Naive thymus-derived CD4-positive, alpha-beta T cell (primary cell): ENCODE results near the gene CALHM6. TPM values are rescaled to one million over a fixed set of nuclear protein-coding genes. Genes with fewer than 3 reads are reported as not detected.
"Not testable (repeated sequence)": the region's sequence is repeated elsewhere in the genome, so short reads cannot be mapped to it uniquely, and the experiment has no call there.

ENCODE experiments used
- ATAC-seq: fragments of 150-1000 bp; cut with Tn5 transposase; 2 replicates; pipeline ENCODE4 v1.10.0; 2021; ENCODE audit warnings: mild to moderate bottlenecking, moderate library complexity
- CTCF ChIA-PET: fragments of 350-600 bp; sonication (Branson Sonifier 250); formaldehyde crosslinking; loops from one replicate; lab custom pipeline; 2021; ENCODE audit warnings: antibody characterized with exemption; lab: Charles Lee
- POLR2A ChIA-PET: fragments of 350-600 bp; sonication (Branson Sonifier 250); formaldehyde crosslinking; loops from one replicate; lab custom pipeline; 2021; ENCODE audit warnings: antibody characterized with exemption, inconsistent platforms; lab: Charles Lee
- DNase-seq, 9 donors: peaks; one replicate each; pipeline versions ENCODE4 v3.0.0 to v3.0.0-alpha.2; 2020 to 2022; ENCODE audit warnings: mixed read lengths in 1 of 9
- H3K27ac ChIP-seq: one replicate; pipeline ENCODE4 v1.7.0; 2013; ENCODE audit warnings: mild to moderate bottlenecking, low read depth, low read length, moderate library complexity
- H3K27me3 ChIP-seq, 2 donors: one replicate each; pipeline ENCODE4 v1.7.0; 2013; ENCODE audit warnings: low read length in 2 of 2, mild to moderate bottlenecking in 2 of 2, moderate library complexity in 2 of 2; ENCODE audit not compliant: control insufficient read depth in 2 of 2, insufficient read depth in 2 of 2
- H3K36me3 ChIP-seq, 3 experiments: 1 replicate in 2 of 3; 2 replicates in 1 of 3; pipeline ENCODE4 v1.7.0; 2013; ENCODE audit warnings: low read length in 3 of 3, mild to moderate bottlenecking in 3 of 3, moderate library complexity in 1 of 3; ENCODE audit not compliant: insufficient read depth in 3 of 3, control insufficient read depth in 2 of 3
- H3K4me1 ChIP-seq, 2 donors: one replicate each; pipeline ENCODE4 v1.7.0; 2013; ENCODE audit warnings: low read length in 2 of 2, mild to moderate bottlenecking in 2 of 2, moderate library complexity in 1 of 2; ENCODE audit not compliant: control insufficient read depth in 2 of 2, insufficient read depth in 2 of 2
- H3K4me3 ChIP-seq: 2 replicates; pipeline ENCODE4 v1.7.0; 2013; ENCODE audit warnings: mild to moderate bottlenecking, low read length
- H3K9me3 ChIP-seq, 3 experiments: 1 replicate in 2 of 3; 2 replicates in 1 of 3; pipeline ENCODE4 v1.7.0; 2013; ENCODE audit warnings: low read length in 3 of 3; ENCODE audit not compliant: control insufficient read depth in 2 of 3
- H3K27ac Mint-ChIP-seq, 9 donors: one replicate each; pipeline ENCODE4 v1.8.0; 2020 to 2022; ENCODE audit warnings: mixed read lengths in 9 of 9, mild to moderate bottlenecking in 8 of 9, moderate library complexity in 5 of 9, inconsistent platforms in 2 of 9
- H3K27me3 Mint-ChIP-seq, 5 donors: one replicate each; pipeline ENCODE4 v1.8.0; 2021 to 2022; ENCODE audit warnings: mixed read lengths in 5 of 5, mild to moderate bottlenecking in 1 of 5
- H3K36me3 Mint-ChIP-seq, 5 donors: one replicate each; pipeline ENCODE4 v1.8.0; 2020 to 2022; ENCODE audit warnings: mixed read lengths in 5 of 5, mild to moderate bottlenecking in 3 of 5, inconsistent platforms in 1 of 5
- H3K4me1 Mint-ChIP-seq, 7 donors: one replicate each; pipeline ENCODE4 v1.8.0; 2020 to 2022; ENCODE audit warnings: mixed read lengths in 7 of 7, mild to moderate bottlenecking in 3 of 7, inconsistent platforms in 1 of 7
- H3K4me3 Mint-ChIP-seq, 10 donors: one replicate each; pipeline ENCODE4 v1.8.0; 2020 to 2022; ENCODE audit warnings: mild to moderate bottlenecking in 10 of 10, mixed read lengths in 10 of 10, moderate library complexity in 6 of 10, inconsistent platforms in 2 of 10
- H3K9me3 Mint-ChIP-seq, 11 donors: one replicate each; pipeline ENCODE4 v1.8.0; 2020 to 2022; ENCODE audit warnings: mixed read lengths in 11 of 11, mild to moderate bottlenecking in 4 of 11, inconsistent platforms in 1 of 11, moderate library complexity in 1 of 11
- intact Hi-C, 2 donors: fragments of 100-400 bp; cut with micrococcal nuclease; formaldehyde crosslinking; loops; one replicate each; pipeline ENCODE4 v1.15.1; 2023
- polyA plus RNA-seq, 2 donors: library from polyadenylated mRNA; unstranded; fragments of 300-500 nt; fragmentation: Illumina TruSeq; gene quantifications; one replicate each; pipeline ENCODE4 v1.2.3, GENCODE V29; 2021
- total RNA-seq, 6 experiments: library from RNA in 5 of 6; stranded (reverse) in 5 of 6; gene quantifications; 1 replicate in 5 of 6; 2 replicates in 1 of 6; pipeline ENCODE4 v1.2.3 and lab custom pipeline; 2021 to 2026

Gene CALHM6
- total and polyA plus RNA-seq, 7 experiments from 2014 or later, result 3.0 to 79.3 (median 16.3) TPM

GRCh38 chr6:116495161-116495560 is 34.0 kb downstream of the CALHM6 start:
- H3K9me3 Mint-ChIP-seq, H3K9me3 ChIP-seq, ATAC-seq, H3K27me3 ChIP-seq, intact Hi-C loops, H3K4me3 Mint-ChIP-seq, H3K4me1 ChIP-seq, POLR2A ChIA-PET, CTCF ChIA-PET, H3K27ac Mint-ChIP-seq, H3K36me3 Mint-ChIP-seq, H3K27ac ChIP-seq, H3K36me3 ChIP-seq, DNase-seq, H3K4me3 ChIP-seq, H3K4me1 Mint-ChIP-seq: not testable (repeated sequence)
- peaks cover 5 to 43% (median 12%) of the 10 kb centered on the region in 5 donors for H3K27me3 Mint-ChIP-seq

GRCh38 chr6:116497113-116497676 is 36.0 kb downstream of the CALHM6 start:
- Mint-ChIP-seq H3K9me3 (peaks cover 0 to 9% (median 3%) of the 10 kb centered on the region in 11 donors), H3K4me3 (no peak overlapping the region), H3K27ac (no peak overlapping the region), H3K4me1 (peaks cover 0 to 6% (median 3%) of the 10 kb centered on the region in 7 donors), H3K27me3 (peaks cover 4 to 31% (median 17%) of the 10 kb centered on the region in 5 donors), H3K36me3 (peaks cover 0 to 6% (median 0%) of the 10 kb centered on the region in 5 donors)
- no peak overlapping the region for H3K4me3 ChIP-seq
- ATAC-seq (no peak), DNase-seq (no peak)
- H3K36me3 ChIP-seq, result no peaks in the 10 kb centered on the region
- H3K4me1 ChIP-seq, result no peaks in the 10 kb centered on the region
- H3K27ac ChIP-seq, result no peak overlapping the region
- no peaks in the 10 kb centered on the region for H3K27me3 ChIP-seq
- intact Hi-C loops, result no loop called here
- H3K9me3 ChIP-seq, result no peaks in the 10 kb centered on the region
- ChIA-PET CTCF (interaction anchor here (1.0 kb wide), 1 partner anchor 38 kb away, joined by 3 read pairs; no protein-coding TSS in a partner anchor), POLR2A (interaction anchor here (0.6 kb wide), 1 partner anchor 120 kb away, joined by 3 read pairs; no protein-coding TSS in a partner anchor)

- peaks cover 0 to 6% (median 3%) of the 10 kb centered on the region in 7 donors for H3K4me1 Mint-ChIP-seq
These were observed 39.8 kb downstream of the CALHM6 start for GRCh38 chr6:116500969-116501433.

GRCh38 chr6:116507324-116507723 is 46.1 kb downstream of the CALHM6 start:
- Histone ChIP-seq H3K4me3 (no peak overlapping the region), H3K9me3 (no peaks in the 10 kb centered on the region), H3K27ac (no peak overlapping the region), H3K27me3 (no peaks in the 10 kb centered on the region), H3K4me1 (no peaks in the 10 kb centered on the region), H3K36me3 (no peaks in the 10 kb centered on the region)
- POLR2A ChIA-PET, result no interaction called here
- CTCF ChIA-PET, result no interaction called here
- Mint-ChIP-seq H3K4me1 (no peaks in the 10 kb centered on the region), H3K9me3 (peaks cover 2 to 45% (median 14%) of the 10 kb centered on the region in 11 donors), H3K4me3 (no peak overlapping the region), H3K27ac (no peak overlapping the region), H3K27me3 (peaks cover 19 to 56% (median 38%) of the 10 kb centered on the region in 5 donors), H3K36me3 (peaks cover 0 to 12% (median 0%) of the 10 kb centered on the region in 5 donors)
- intact Hi-C loops, result no loop called here
- DNase-seq (no peak), ATAC-seq (no peak)

More at GRCh38 chr6:116500969-116501433, 39.8 kb downstream of the CALHM6 start:
- H3K9me3 Mint-ChIP-seq, result peaks cover 0 to 33% (median 9%) of the 10 kb centered on the region in 11 donors
- DNase-seq (peak in 6 of 9 donors; percentile 13 to 56 (median 44)), ATAC-seq (no peak)
- intact Hi-C loops, result no loop called here
- ChIA-PET POLR2A (interaction anchor here (0.6 kb wide), 1 partner anchor 26 kb away, joined by 3 read pairs; no protein-coding TSS in a partner anchor), CTCF (interaction anchor here (1.0 kb wide), 1 partner anchor 213 kb away, joined by 3 read pairs; no protein-coding TSS in a partner anchor)
- Histone ChIP-seq H3K9me3 (no peaks in the 10 kb centered on the region), H3K36me3 (no peaks in the 10 kb centered on the region), H3K27me3 (no peaks in the 10 kb centered on the region), H3K27ac (no peak overlapping the region), H3K4me3 (no peak overlapping the region), H3K4me1 (no peaks in the 10 kb centered on the region)
- peaks cover 0 to 16% (median 0%) of the 10 kb centered on the region in 5 donors for H3K36me3 Mint-ChIP-seq
- no peak overlapping the region for H3K27ac Mint-ChIP-seq
- peaks cover 30 to 51% (median 40%) of the 10 kb centered on the region in 5 donors for H3K27me3 Mint-ChIP-seq
- H3K4me3 Mint-ChIP-seq, result peak overlapping the region in 5 of 10 donors; percentile 12 to 52 (median 33)

- DNase-seq, result no peak
- intact Hi-C loops, result no loop called here
- Histone ChIP-seq H3K4me3 (no peak overlapping the region), H3K36me3 (no peaks in the 10 kb centered on the region), H3K9me3 (no peaks in the 10 kb centered on the region), H3K27me3 (no peaks in the 10 kb centered on the region), H3K27ac (no peak overlapping the region), H3K4me1 (no peaks in the 10 kb centered on the region)
- POLR2A ChIA-PET, result no interaction called here
- Mint-ChIP-seq H3K9me3 (peaks cover 2 to 35% (median 12%) of the 10 kb centered on the region in 11 donors), H3K4me1 (no peaks in the 10 kb centered on the region), H3K36me3 (peaks cover 0 to 4% (median 0%) of the 10 kb centered on the region in 5 donors), H3K27ac (no peak overlapping the region), H3K4me3 (no peak overlapping the region), H3K27me3 (peaks cover 11 to 54% (median 28%) of the 10 kb centered on the region in 5 donors)
- no peak for ATAC-seq
- CTCF ChIA-PET, result no interaction called here
These were observed 47.4 kb downstream of the CALHM6 start for GRCh38 chr6:116508527-116508926.

GRCh38 chr6:116511424-116512110 is 50.4 kb downstream of the CALHM6 start, which contains the start of gene CALHM5:
Gene CALHM5 (plus strand): TSS chr6:116511639. CDS start chr6:116511697, 58 bp downstream.
- no peak within 1 kb of the TSS for H3K27ac Mint-ChIP-seq
- DNase-seq, result no peak
- H3K36me3 ChIP-seq, result no peaks in the 10 kb centered on the region
- CTCF ChIA-PET, result no interaction called here
- H3K27ac ChIP-seq, result no peak within 1 kb of the TSS
- intact Hi-C loops, result no loop called here
- H3K27me3 ChIP-seq, result no peaks in the 10 kb centered on the region
- no peaks in the 10 kb centered on the region for H3K9me3 ChIP-seq
- H3K9me3 Mint-ChIP-seq, result peaks cover 0 to 23% (median 8%) of the 10 kb centered on the region in 11 donors
- H3K36me3 Mint-ChIP-seq, result no peaks in the 10 kb centered on the region
- no peak for ATAC-seq
- H3K4me3 ChIP-seq, result no peak within 1 kb of the TSS
- POLR2A ChIA-PET, result no interaction called here
- H3K4me1 ChIP-seq, result no peaks in the 10 kb centered on the region
- no peaks in the 10 kb centered on the region for H3K4me1 Mint-ChIP-seq
- H3K27me3 Mint-ChIP-seq, result peaks cover 0 to 50% (median under 1%) of the 10 kb centered on the region in 5 donors
- no peak within 1 kb of the TSS for H3K4me3 Mint-ChIP-seq
